ENCODE results near the gene USP35.
A peak's percentile ranks its signal among the peaks of the same experiment; 100 is the strongest.

USP35 gene

DNA sequence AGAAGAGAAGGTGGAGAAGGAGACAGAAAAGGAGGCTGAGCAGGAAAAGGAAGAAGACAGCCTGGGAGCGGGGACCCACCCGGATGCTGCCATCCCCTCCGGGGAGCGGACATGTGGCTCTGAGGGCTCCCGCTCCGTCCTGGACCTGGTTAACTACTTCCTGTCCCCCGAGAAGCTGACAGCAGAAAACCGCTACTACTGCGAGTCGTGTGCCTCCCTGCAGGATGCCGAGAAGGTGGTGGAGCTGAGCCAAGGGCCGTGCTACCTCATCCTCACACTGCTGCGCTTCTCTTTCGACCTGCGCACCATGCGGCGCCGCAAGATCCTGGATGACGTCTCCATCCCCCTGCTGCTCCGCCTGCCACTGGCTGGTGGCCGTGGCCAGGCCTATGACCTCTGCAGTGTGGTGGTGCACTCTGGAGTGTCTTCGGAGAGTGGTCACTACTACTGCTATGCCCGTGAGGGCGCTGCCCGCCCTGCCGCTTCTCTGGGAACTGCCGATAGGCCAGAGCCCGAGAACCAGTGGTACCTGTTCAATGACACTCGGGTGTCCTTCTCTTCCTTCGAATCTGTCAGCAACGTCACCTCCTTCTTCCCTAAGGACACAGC lies 21.4 kb downstream of the USP35 start:
- Histone ChIP-seq H2AFZ (ENCODE audit: low read length) (no peak overlapping the region), H2BK120ac (ENCODE audit: low read depth, low read length) (no peak overlapping the region), H3K9me3 (replicated peaks in 1 of 2; ENCODE audit: control insufficient read depth in 2 of 2, insufficient read depth in 1 of 2, low read depth in 1 of 2, low read length in 2 of 2) (peaks cover 3 to 10% of the 10 kb centered on the region in 2 donors), H2BK5ac (ENCODE audit: low read length) (no peak overlapping the region), H2BK12ac (ENCODE audit: low read length) (no peak overlapping the region), H3K27me3 (ENCODE audit: control insufficient read depth in 3 of 3, insufficient read depth in 3 of 3, low read depth in 1 of 3, low read length in 3 of 3) (no peaks in the 10 kb centered on the region), H3K36me3 (replicated peaks in 1 of 2; ENCODE audit: control insufficient read depth in 2 of 2, insufficient read depth in 2 of 2, low read length in 2 of 2) (peaks cover 10 to 58% of the 10 kb centered on the region in 2 donors), H3K4me3 (ENCODE audit: low read length in 2 of 2) (no peak overlapping the region), H3K9ac (ENCODE audit: low read depth, low read length, poor library complexity) (no peak overlapping the region), H3K14ac (ENCODE audit: low read length) (no peak overlapping the region), H3K23ac (ENCODE audit: low read depth, low read length, poor library complexity) (peak overlapping the region; percentile 60), H3K79me1 (ENCODE audit: low read depth, low read length) (no peaks in the 10 kb centered on the region), H4K91ac (ENCODE audit: low read depth, low read length, poor library complexity) (no peak overlapping the region), H3K4ac (ENCODE audit: low read length) (no peak overlapping the region), H3K4me2 (ENCODE audit: insufficient read depth, low read length, poor library complexity, severe bottlenecking) (no peak overlapping the region), H2AK5ac (ENCODE audit: low read depth, low read length) (no peak overlapping the region), H4K8ac (ENCODE audit: low read depth, low read length) (no peak overlapping the region), H3K18ac (ENCODE audit: low read length) (no peak overlapping the region), H2BK15ac (ENCODE audit: low read length) (no peak overlapping the region), H3K27ac (replicated peaks; ENCODE audit: low read length) (no peak overlapping the region), H3K4me1 (ENCODE audit: control insufficient read depth in 2 of 2, insufficient read depth in 1 of 2, low read depth in 1 of 2, low read length in 2 of 2) (peaks cover 0 to 4% of the 10 kb centered on the region in 2 donors)
- no peak for DNase-seq (ENCODE audit: low spot score)
- no CpG with 5 or more reads among the region's 31 CpGs for WGBS, 2 donors (ENCODE audit: extremely low coverage in 2 of 2, insufficient read length in 2 of 2, insufficient replicate concordance in 1 of 2)

GRCh38 chr11:78211565-78211964 lies 22.8 kb downstream of the USP35 start:
- Histone ChIP-seq H4K8ac (ENCODE audit: low read depth, low read length) (no peak overlapping the region), H2BK12ac (ENCODE audit: low read length) (no peak overlapping the region), H3K9ac (ENCODE audit: low read depth, low read length, poor library complexity) (no peak overlapping the region), H2AK5ac (ENCODE audit: low read depth, low read length) (no peak overlapping the region), H3K14ac (ENCODE audit: low read length) (no peak overlapping the region), H3K4me3 (ENCODE audit: low read length in 2 of 2) (no peak overlapping the region), H2BK5ac (ENCODE audit: low read length) (no peak overlapping the region), H3K4ac (ENCODE audit: low read length) (no peak overlapping the region), H3K4me1 (ENCODE audit: control insufficient read depth in 2 of 2, insufficient read depth in 1 of 2, low read depth in 1 of 2, low read length in 2 of 2) (peaks cover 0 to 4% of the 10 kb centered on the region in 2 donors), H3K4me2 (ENCODE audit: insufficient read depth, low read length, poor library complexity, severe bottlenecking) (no peak overlapping the region), H3K18ac (ENCODE audit: low read length) (no peak overlapping the region), H4K91ac (ENCODE audit: low read depth, low read length, poor library complexity) (no peak overlapping the region), H3K9me3 (replicated peaks in 1 of 2; ENCODE audit: control insufficient read depth in 2 of 2, insufficient read depth in 1 of 2, low read depth in 1 of 2, low read length in 2 of 2) (peaks cover 3 to 10% of the 10 kb centered on the region in 2 donors), H3K36me3 (replicated peaks in 1 of 2; ENCODE audit: control insufficient read depth in 2 of 2, insufficient read depth in 2 of 2, low read length in 2 of 2) (peaks cover 15 to 73% of the 10 kb centered on the region in 2 donors), H3K23ac (ENCODE audit: low read depth, low read length, poor library complexity) (no peak overlapping the region), H2AFZ (ENCODE audit: low read length) (no peak overlapping the region), H3K79me1 (ENCODE audit: low read depth, low read length) (no peaks in the 10 kb centered on the region), H3K27ac (replicated peaks; ENCODE audit: low read length) (no peak overlapping the region), H2BK15ac (ENCODE audit: low read length) (no peak overlapping the region), H2BK120ac (ENCODE audit: low read depth, low read length) (no peak overlapping the region), H3K27me3 (ENCODE audit: control insufficient read depth in 3 of 3, insufficient read depth in 3 of 3, low read depth in 1 of 3, low read length in 3 of 3) (no peaks in the 10 kb centered on the region)
- no CpG with 5 or more reads among the region's 5 CpGs for WGBS, 2 donors (ENCODE audit: extremely low coverage in 2 of 2, insufficient read length in 2 of 2, insufficient replicate concordance in 1 of 2)
- no peak for DNase-seq (ENCODE audit: low spot score)

DNA sequence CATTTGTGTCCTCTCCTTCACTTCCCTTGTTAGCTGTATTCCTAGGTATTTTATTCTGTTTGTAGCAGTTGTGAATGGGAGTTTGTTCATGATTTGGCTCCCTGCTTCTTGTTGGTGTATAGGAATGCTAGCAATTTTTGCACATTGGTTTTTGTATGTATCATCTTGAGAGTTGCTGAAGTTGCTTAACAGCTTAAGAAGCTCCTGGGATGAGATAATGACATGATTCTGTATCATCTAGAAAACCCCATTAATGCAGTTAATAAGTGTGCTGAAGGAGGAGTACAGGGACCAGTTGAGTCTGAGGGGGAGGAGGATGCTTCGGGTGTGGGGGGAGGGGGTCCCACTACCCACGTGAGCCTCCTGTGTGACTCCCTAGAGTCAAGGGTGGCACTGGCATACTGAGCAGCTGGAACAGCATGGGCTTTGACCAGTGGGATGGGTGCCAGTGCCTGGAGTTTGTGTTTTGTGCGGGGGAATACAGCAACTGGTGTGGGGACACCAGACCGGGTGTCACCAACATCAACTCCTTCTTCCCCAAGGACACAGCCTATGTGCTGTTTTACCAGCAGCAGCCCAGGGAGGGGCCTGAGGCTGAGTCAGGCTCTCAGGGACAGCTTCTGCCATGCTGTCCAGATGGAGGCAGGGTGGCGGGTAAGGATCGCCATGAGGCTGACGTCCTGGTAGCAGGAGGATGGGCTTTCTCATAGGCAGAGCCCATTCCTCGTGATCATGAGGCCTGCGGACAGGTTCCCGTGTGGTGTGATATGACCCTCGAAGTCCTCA lies 24.1 kb downstream of the USP35 start:
- Histone ChIP-seq H3K36me3 (replicated peaks in 1 of 2; ENCODE audit: control insufficient read depth in 2 of 2, insufficient read depth in 2 of 2, low read length in 2 of 2) (peaks cover 21 to 76% of the 10 kb centered on the region in 2 donors), H3K14ac (ENCODE audit: low read length) (no peak overlapping the region), H3K9ac (ENCODE audit: low read depth, low read length, poor library complexity) (no peak overlapping the region), H3K79me1 (ENCODE audit: low read depth, low read length) (no peaks in the 10 kb centered on the region), H2BK5ac (ENCODE audit: low read length) (no peak overlapping the region), H4K91ac (ENCODE audit: low read depth, low read length, poor library complexity) (no peak overlapping the region), H4K8ac (ENCODE audit: low read depth, low read length) (no peak overlapping the region), H2BK120ac (ENCODE audit: low read depth, low read length) (no peak overlapping the region), H3K27ac (replicated peaks; ENCODE audit: low read length) (no peak overlapping the region), H3K18ac (ENCODE audit: low read length) (peak overlapping the region; percentile 1), H3K23ac (ENCODE audit: low read depth, low read length, poor library complexity) (no peak overlapping the region), H3K9me3 (replicated peaks in 1 of 2; ENCODE audit: control insufficient read depth in 2 of 2, insufficient read depth in 1 of 2, low read depth in 1 of 2, low read length in 2 of 2) (peaks cover 3 to 10% of the 10 kb centered on the region in 2 donors), H2BK15ac (ENCODE audit: low read length) (no peak overlapping the region), H2AFZ (ENCODE audit: low read length) (no peak overlapping the region), H2BK12ac (ENCODE audit: low read length) (no peak overlapping the region), H3K4me1 (ENCODE audit: control insufficient read depth in 2 of 2, insufficient read depth in 1 of 2, low read depth in 1 of 2, low read length in 2 of 2) (peaks cover 0 to 4% of the 10 kb centered on the region in 2 donors), H3K4me3 (ENCODE audit: low read length in 2 of 2) (no peak overlapping the region), H3K4ac (ENCODE audit: low read length) (no peak overlapping the region), H3K4me2 (ENCODE audit: insufficient read depth, low read length, poor library complexity, severe bottlenecking) (no peak overlapping the region), H2AK5ac (ENCODE audit: low read depth, low read length) (no peak overlapping the region), H3K27me3 (ENCODE audit: control insufficient read depth in 3 of 3, insufficient read depth in 3 of 3, low read depth in 1 of 3, low read length in 3 of 3) (no peaks in the 10 kb centered on the region)
- no CpG with 5 or more reads among the region's 11 CpGs for WGBS, 2 donors (ENCODE audit: extremely low coverage in 2 of 2, insufficient read length in 2 of 2, insufficient replicate concordance in 1 of 2)
- no peak for DNase-seq (ENCODE audit: low spot score)

DNA sequence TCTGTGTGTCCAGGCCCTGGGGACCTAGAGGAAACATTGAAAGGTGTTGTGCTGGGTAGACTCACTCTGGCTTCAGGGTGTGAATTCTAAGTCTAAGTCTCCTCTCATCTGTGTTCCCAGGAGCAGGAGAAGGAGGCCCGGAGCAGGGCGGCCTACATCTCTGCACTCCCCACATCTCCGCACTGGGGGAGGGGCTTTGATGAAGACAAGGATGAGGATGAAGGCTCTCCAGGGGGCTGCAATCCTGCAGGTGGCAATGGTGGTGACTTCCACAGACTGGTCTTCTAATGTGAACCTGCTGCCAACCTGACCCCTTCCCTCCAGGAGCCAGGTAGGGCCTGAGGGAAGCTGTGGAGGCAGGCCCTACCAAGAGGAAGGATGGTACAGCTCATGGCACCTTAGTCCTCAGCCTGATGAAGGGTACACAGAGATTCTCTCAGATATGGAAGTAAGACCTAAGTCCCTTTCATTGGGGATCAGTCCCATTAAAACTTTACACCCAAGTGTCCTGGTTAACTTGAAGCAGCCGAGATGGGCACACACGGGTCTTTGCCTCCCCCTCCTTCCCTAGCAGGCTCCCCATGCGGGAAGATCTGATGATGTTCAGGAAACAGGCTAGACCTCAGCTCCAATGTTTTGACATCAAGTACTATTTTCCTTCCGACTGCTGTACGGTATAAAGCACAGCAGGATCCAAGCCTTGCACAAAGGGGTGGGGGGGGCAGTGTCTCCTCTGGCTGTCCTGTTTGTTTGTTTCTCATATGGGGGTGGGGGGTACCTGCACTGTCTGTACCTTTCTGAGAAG lies 25.0 kb downstream of the USP35 start:
- no peak overlapping the region for H3K14ac ChIP-seq (ENCODE audit: low read length)
- no peak overlapping the region for H2BK15ac ChIP-seq (ENCODE audit: low read length)
- no peak overlapping the region for H2BK12ac ChIP-seq (ENCODE audit: low read length)
- no CpG with 5 or more reads among the region's 8 CpGs for WGBS, 2 donors (ENCODE audit: extremely low coverage in 2 of 2, insufficient read length in 2 of 2, insufficient replicate concordance in 1 of 2)
- no peak for DNase-seq (ENCODE audit: low spot score)
- H3K36me3 ChIP-seq (replicated peaks in 1 of 2; ENCODE audit: control insufficient read depth in 2 of 2, insufficient read depth in 2 of 2, low read length in 2 of 2), result peaks cover 28 to 81% of the 10 kb centered on the region in 2 donors
- no peak overlapping the region for H3K4me2 ChIP-seq (ENCODE audit: insufficient read depth, low read length, poor library complexity, severe bottlenecking)
- peaks cover 3 to 10% of the 10 kb centered on the region in 2 donors for H3K9me3 ChIP-seq (replicated peaks in 1 of 2; ENCODE audit: control insufficient read depth in 2 of 2, insufficient read depth in 1 of 2, low read depth in 1 of 2, low read length in 2 of 2)
- peaks cover 0 to 4% of the 10 kb centered on the region in 2 donors for H3K4me1 ChIP-seq (ENCODE audit: control insufficient read depth in 2 of 2, insufficient read depth in 1 of 2, low read depth in 1 of 2, low read length in 2 of 2)
- H2AK5ac ChIP-seq (ENCODE audit: low read depth, low read length), result no peak overlapping the region
- no peak overlapping the region for H2AFZ ChIP-seq (ENCODE audit: low read length)
- no peak overlapping the region for H4K91ac ChIP-seq (ENCODE audit: low read depth, low read length, poor library complexity)
- no peak overlapping the region for H3K4ac ChIP-seq (ENCODE audit: low read length)
- no peak overlapping the region for H2BK120ac ChIP-seq (ENCODE audit: low read depth, low read length)
- H3K18ac ChIP-seq (ENCODE audit: low read length), result no peak overlapping the region
- H3K27me3 ChIP-seq (ENCODE audit: control insufficient read depth in 3 of 3, insufficient read depth in 3 of 3, low read depth in 1 of 3, low read length in 3 of 3), result no peaks in the 10 kb centered on the region
- no peak overlapping the region for H4K8ac ChIP-seq (ENCODE audit: low read depth, low read length)
- H3K27ac ChIP-seq (replicated peaks; ENCODE audit: low read length), result no peak overlapping the region
- H3K23ac ChIP-seq (ENCODE audit: low read depth, low read length, poor library complexity), result no peak overlapping the region
- no peak overlapping the region for H2BK5ac ChIP-seq (ENCODE audit: low read length)
- H3K79me1 ChIP-seq (ENCODE audit: low read depth, low read length), result no peaks in the 10 kb centered on the region
- H3K4me3 ChIP-seq (ENCODE audit: low read length in 2 of 2), result no peak overlapping the region
- H3K9ac ChIP-seq (ENCODE audit: low read depth, low read length, poor library complexity), result no peak overlapping the region
